NB4 (cell line): ENCODE results near the gene OSBPL7.

ENCODE experiments used
- POLR2A ChIP-seq: IDR thresholded peaks from 2 replicates; pipeline ENCODE4 v1.6.1; 2011; ENCODE audit warnings: mild to moderate bottlenecking; ENCODE audit not compliant: insufficient read length; ENCODE audit errors: extremely low read depth
- TF ChIP-seq, protein P1 (sequence below): IDR thresholded peaks from one replicate; pipeline ENCODE4 v1.5.1; 2012; ENCODE audit warnings: low read depth, low read length
- TF ChIP-seq, protein P2 (sequence below): IDR thresholded peaks from 2 replicates; pipeline ENCODE4 v1.6.1; 2011; ENCODE audit warnings: low read depth, low read length

DNA sequence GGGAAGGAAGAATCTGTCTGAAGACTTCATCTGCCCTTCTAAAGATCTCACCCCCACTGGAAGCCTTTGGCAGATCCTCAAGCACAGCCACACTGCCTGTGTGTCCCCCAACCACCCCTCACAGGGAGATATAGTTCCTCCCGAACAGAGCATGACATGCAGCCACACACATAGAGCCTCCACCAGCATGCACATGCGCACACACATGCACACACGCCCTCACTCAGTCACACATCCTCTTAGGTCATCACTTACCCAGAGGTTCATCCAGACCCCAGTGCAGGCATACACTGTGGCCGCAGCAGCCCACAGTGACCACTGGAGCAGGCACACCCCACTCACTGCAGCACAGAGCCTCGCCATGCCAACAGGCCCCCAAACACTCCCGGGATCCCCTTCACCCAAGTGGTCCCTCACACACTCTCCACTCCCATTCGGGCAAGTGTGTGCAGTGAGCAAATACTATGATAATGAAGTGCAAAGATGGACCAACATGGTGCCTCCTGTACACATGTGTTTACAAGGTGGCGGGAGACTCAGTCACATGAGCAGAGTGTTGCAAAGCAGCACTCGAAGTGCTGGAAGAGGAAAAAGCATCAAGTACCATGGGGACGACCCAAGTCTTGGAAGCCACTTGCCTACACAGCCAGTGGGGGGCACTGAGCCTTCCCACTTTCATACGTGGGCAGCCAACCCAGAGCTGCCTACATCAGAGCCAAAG, 46.4 kb upstream of the OSBPL7 start:
- TF ChIP-seq POLR2A, result no peak
- TF ChIP-seq, protein P1, sequence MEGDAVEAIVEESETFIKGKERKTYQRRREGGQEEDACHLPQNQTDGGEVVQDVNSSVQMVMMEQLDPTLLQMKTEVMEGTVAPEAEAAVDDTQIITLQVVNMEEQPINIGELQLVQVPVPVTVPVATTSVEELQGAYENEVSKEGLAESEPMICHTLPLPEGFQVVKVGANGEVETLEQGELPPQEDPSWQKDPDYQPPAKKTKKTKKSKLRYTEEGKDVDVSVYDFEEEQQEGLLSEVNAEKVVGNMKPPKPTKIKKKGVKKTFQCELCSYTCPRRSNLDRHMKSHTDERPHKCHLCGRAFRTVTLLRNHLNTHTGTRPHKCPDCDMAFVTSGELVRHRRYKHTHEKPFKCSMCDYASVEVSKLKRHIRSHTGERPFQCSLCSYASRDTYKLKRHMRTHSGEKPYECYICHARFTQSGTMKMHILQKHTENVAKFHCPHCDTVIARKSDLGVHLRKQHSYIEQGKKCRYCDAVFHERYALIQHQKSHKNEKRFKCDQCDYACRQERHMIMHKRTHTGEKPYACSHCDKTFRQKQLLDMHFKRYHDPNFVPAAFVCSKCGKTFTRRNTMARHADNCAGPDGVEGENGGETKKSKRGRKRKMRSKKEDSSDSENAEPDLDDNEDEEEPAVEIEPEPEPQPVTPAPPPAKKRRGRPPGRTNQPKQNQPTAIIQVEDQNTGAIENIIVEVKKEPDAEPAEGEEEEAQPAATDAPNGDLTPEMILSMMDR, result no peak
- TF ChIP-seq, protein P2, sequence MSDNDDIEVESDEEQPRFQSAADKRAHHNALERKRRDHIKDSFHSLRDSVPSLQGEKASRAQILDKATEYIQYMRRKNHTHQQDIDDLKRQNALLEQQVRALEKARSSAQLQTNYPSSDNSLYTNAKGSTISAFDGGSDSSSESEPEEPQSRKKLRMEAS, result no peak
